Measurements from ENCODE around the gene RNASET2.
"Not testable (repeated sequence)": the region's sequence is repeated elsewhere in the genome, so short reads cannot be mapped to it uniquely, and the experiment has no call there.

Gene RNASET2

GRCh38 chr6:166969390-166970002, 13.1 kb upstream of the RNASET2 start:
- no peak for DNase-seq

- DNase-seq: no peak
Observed at GRCh38 chr6:166966268-166966667, 9.9 kb upstream of the RNASET2 start.

- no peak for DNase-seq
Observed at GRCh38 chr6:166960609-166960978, 4.2 kb upstream of the RNASET2 start.

- DNase-seq: no peak
Observed at GRCh38 chr6:166959911-166960608, 3.7 kb upstream of the RNASET2 start.

- DNase-seq: no peak
Observed at GRCh38 chr6:166958926-166959861, 2.8 kb upstream of the RNASET2 start.

- DNase-seq: no peak
Observed at GRCh38 chr6:166957805-166958076, 1.4 kb upstream of the RNASET2 start.

GRCh38 chr6:166957087-166957804, 896 bp upstream of the RNASET2 start:
- DNase-seq: no peak

GRCh38 chr6:166955865-166956443, 396 bp downstream of the RNASET2 start:
- peak; percentile 24 for DNase-seq

GRCh38 chr6:166955121-166955864, 1.1 kb downstream of the RNASET2 start:
- DNase-seq: no peak

GRCh38 chr6:166954118-166954713, 2.1 kb downstream of the RNASET2 start:
- no peak for DNase-seq

GRCh38 chr6:166952567-166953486, 3.5 kb downstream of the RNASET2 start:
- no peak for DNase-seq

- DNase-seq: no peak
Observed at GRCh38 chr6:166952121-166952520, 4.2 kb downstream of the RNASET2 start.

GRCh38 chr6:166951670-166952060, 4.7 kb downstream of the RNASET2 start:
- DNase-seq: no peak

- peak; percentile 32 for DNase-seq
Observed at GRCh38 chr6:166950892-166951669, 5.3 kb downstream of the RNASET2 start.

- no peak for DNase-seq
Observed at GRCh38 chr6:166950443-166950821, 5.9 kb downstream of the RNASET2 start.

GRCh38 chr6:166949528-166950442, 6.6 kb downstream of the RNASET2 start:
- DNase-seq: no peak

- not testable (repeated sequence) for DNase-seq
Observed at GRCh38 chr6:166948724-166949123, 7.6 kb downstream of the RNASET2 start.

GRCh38 chr6:166947251-166947650, 9.1 kb downstream of the RNASET2 start:
- no peak for DNase-seq

GRCh38 chr6:166946125-166946524, 10.2 kb downstream of the RNASET2 start:
- no peak for DNase-seq
